DOHH2 (cell line): ENCODE data around the gene TNPO3.

ENCODE experiments used
- H3F3A ChIP-seq: fragments of 200-600 bp; sonication (generic), shearing (Covaris generic); 2 replicates; pipeline ENCODE4 v1.6.0; 2016; ENCODE audit warnings: antibody characterized with exemption, mild to moderate bottlenecking; ENCODE audit not compliant: control insufficient read depth, insufficient read depth
- H3K27ac ChIP-seq: fragments of 200-600 bp; sonication (generic); 2 replicates; pipeline ENCODE4 v1.5.1; 2014; ENCODE audit warnings: low read depth, mild to moderate bottlenecking, low read length, moderate library complexity
- H3K27me3 ChIP-seq: fragments of 200-600 bp; sonication (generic); 2 replicates; pipeline ENCODE4 v1.6.1; 2014; ENCODE audit warnings: mild to moderate bottlenecking, low read length, mixed read lengths; ENCODE audit not compliant: control insufficient read depth
- H3K36me3 ChIP-seq: fragments of 200-600 bp; sonication (generic); 2 replicates; pipeline ENCODE4 v1.6.1; 2014; ENCODE audit warnings: mild to moderate bottlenecking, low read length, moderate library complexity, mixed read lengths; ENCODE audit not compliant: control insufficient read depth
- H3K4me1 ChIP-seq: fragments of 200-600 bp; sonication (generic); 2 replicates; pipeline ENCODE4 v1.6.1; 2014; ENCODE audit warnings: mild to moderate bottlenecking, low read length, mixed read lengths; ENCODE audit not compliant: control insufficient read depth
- H3K4me2 ChIP-seq: fragments of 200-600 bp; sonication (generic); 2 replicates; pipeline ENCODE4 v1.6.0; 2014; ENCODE audit warnings: mild to moderate bottlenecking, low read length, moderate library complexity
- H3K4me3 ChIP-seq: fragments of 200-600 bp; sonication (generic); 2 replicates; pipeline ENCODE4 v1.5.1; 2014; ENCODE audit warnings: mild to moderate bottlenecking, low read length, mixed read lengths
- H3K79me2 ChIP-seq: fragments of 200-600 bp; sonication (generic); 2 replicates; pipeline ENCODE4 v1.6.1; 2014; ENCODE audit warnings: mild to moderate bottlenecking, low read length, mixed read lengths; ENCODE audit not compliant: control insufficient read depth
- H3K9me2 ChIP-seq: fragments of 200-600 bp; sonication (generic); replicated peaks from 2 replicates; pipeline ENCODE4 v1.6.1; 2014; ENCODE audit warnings: mild to moderate bottlenecking, low read length, mixed read lengths; ENCODE audit not compliant: control insufficient read depth
- H3K9me3 ChIP-seq: fragments of 200-600 bp; sonication (generic); 2 replicates; pipeline ENCODE4 v1.6.1; 2014; ENCODE audit warnings: antibody characterized with exemption, low read length, mixed read lengths; ENCODE audit not compliant: control insufficient read depth, insufficient read depth
- H4K20me1 ChIP-seq: fragments of 200-600 bp; sonication (generic); 2 replicates; pipeline ENCODE4 v1.6.0; 2014; ENCODE audit warnings: low read depth, mild to moderate bottlenecking, antibody characterized with exemption, low read length, moderate library complexity; ENCODE audit not compliant: control insufficient read depth, insufficient read depth
- EZH2phosphoT487 ChIP-seq: fragments of 200-600 bp; sonication (generic); IDR thresholded peaks from 2 replicates; pipeline ENCODE4 v1.6.1; 2017; ENCODE audit warnings: borderline replicate concordance, mild to moderate bottlenecking, antibody characterized with exemption, low read length, moderate library complexity, mixed read lengths
- TF ChIP-seq, protein P1 (sequence below): fragments of 200-600 bp; sonication (generic); IDR thresholded peaks from one replicate; pipeline ENCODE4 v1.5.1; 2014; ENCODE audit warnings: antibody characterized with exemption, mild to moderate bottlenecking, low read depth, low read length; ENCODE audit not compliant: poor library complexity, severe bottlenecking

Gene TNPO3

DNA sequence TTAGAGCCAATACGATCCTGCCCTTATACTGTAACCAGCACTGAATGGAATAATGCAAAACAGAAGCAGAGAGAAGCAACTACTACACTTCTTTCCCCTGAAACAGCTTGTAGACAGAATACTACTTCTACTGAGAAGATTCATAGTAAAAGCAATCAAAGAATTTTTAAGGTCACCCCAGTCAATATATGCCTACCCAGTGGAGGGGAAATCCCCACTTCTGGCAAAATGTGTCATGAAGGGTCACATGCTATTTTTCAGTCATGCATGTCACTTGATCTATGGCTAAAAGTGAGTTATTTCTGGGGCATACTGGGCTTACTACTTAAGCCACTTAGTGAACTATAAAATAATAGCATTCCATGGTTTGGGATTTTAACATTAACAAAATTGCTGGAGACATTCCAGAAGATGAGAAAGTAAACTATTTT, 91.6 kb downstream of the TNPO3 start:
- Histone ChIP-seq H3K36me3 (peaks cover 84% of the 10 kb centered on the region), H3K4me2 (no peak overlapping the region), H4K20me1 (no peaks in the 10 kb centered on the region), H3F3A (no peaks in the 10 kb centered on the region), H3K27me3 (no peaks in the 10 kb centered on the region), H3K4me3 (no peak overlapping the region), H3K27ac (no peak overlapping the region), H3K4me1 (no peaks in the 10 kb centered on the region), H3K79me2 (no peaks in the 10 kb centered on the region), H3K9me3 (no peaks in the 10 kb centered on the region), H3K9me2 (no peaks in the 10 kb centered on the region)
- TF ChIP-seq, protein P1, sequence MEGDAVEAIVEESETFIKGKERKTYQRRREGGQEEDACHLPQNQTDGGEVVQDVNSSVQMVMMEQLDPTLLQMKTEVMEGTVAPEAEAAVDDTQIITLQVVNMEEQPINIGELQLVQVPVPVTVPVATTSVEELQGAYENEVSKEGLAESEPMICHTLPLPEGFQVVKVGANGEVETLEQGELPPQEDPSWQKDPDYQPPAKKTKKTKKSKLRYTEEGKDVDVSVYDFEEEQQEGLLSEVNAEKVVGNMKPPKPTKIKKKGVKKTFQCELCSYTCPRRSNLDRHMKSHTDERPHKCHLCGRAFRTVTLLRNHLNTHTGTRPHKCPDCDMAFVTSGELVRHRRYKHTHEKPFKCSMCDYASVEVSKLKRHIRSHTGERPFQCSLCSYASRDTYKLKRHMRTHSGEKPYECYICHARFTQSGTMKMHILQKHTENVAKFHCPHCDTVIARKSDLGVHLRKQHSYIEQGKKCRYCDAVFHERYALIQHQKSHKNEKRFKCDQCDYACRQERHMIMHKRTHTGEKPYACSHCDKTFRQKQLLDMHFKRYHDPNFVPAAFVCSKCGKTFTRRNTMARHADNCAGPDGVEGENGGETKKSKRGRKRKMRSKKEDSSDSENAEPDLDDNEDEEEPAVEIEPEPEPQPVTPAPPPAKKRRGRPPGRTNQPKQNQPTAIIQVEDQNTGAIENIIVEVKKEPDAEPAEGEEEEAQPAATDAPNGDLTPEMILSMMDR = no peak
- no peak for TF ChIP-seq EZH2phosphoT487

DNA sequence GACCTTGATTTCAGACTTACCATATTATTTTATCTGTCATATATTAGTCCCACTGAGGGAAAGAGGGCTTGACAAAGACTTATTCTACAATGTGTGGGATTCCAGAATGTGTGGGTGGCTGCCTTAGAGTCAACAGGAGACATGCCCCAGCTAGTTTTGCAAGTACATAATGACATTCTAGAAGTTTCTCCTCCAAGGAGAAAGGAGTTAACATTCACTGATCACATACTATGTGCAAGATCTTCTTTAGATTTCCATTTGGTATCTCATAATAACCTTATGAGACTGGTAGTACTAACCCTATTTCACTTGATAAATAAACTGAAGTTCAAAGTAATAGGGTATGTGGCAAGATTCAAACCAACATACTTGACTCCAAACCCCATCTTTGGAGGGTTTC, 92.0 kb downstream of the TNPO3 start:
- Histone ChIP-seq H3K4me1 (no peaks in the 10 kb centered on the region), H3K27me3 (no peaks in the 10 kb centered on the region), H3K79me2 (no peaks in the 10 kb centered on the region), H3K9me2 (no peaks in the 10 kb centered on the region), H3K4me2 (no peak overlapping the region), H3K36me3 (peaks cover 83% of the 10 kb centered on the region), H3K9me3 (no peaks in the 10 kb centered on the region), H4K20me1 (no peaks in the 10 kb centered on the region), H3F3A (no peaks in the 10 kb centered on the region), H3K27ac (no peak overlapping the region), H3K4me3 (no peak overlapping the region)
- no peak for TF ChIP-seq EZH2phosphoT487
- TF ChIP-seq, protein P1 = no peak

DNA sequence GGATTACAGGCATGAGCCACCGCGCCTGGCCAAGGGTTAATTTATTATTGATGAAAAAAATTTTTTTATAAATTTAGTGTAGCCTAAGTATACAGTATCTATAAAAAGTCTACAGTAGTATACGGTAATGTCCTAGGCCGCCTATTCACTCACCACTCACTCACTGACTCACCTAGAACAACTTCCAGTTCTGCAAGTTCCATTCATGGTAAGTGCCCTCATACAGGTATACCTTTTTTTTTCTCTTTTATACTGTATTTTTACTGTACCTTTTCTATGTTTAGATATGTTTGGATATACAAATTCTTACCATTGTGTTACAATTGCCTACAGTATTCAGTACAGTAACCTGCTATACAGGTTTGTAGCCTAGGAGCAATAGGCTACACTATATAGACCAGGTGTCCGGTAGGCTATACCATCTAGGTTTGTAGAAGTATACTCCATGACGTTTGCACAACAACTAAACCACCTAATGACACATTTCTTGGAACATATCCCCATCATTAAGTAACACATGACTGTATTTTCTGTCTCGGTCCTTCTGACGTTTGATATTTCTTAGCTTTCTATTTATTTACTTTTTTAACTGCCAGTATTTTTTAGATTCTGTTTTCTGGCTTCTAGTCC, 93.8 kb downstream of the TNPO3 start:
- no peak for TF ChIP-seq EZH2phosphoT487
- TF ChIP-seq, protein P1 = no peak
- no peaks in the 10 kb centered on the region for H3K9me3 ChIP-seq
- no peak overlapping the region for H3K4me3 ChIP-seq
- peaks cover 82% of the 10 kb centered on the region for H3K36me3 ChIP-seq
- H4K20me1 ChIP-seq = no peaks in the 10 kb centered on the region
- H3K9me2 ChIP-seq = no peaks in the 10 kb centered on the region
- H3K4me1 ChIP-seq = no peaks in the 10 kb centered on the region
- no peaks in the 10 kb centered on the region for H3K27me3 ChIP-seq
- no peak overlapping the region for H3K4me2 ChIP-seq
- no peak overlapping the region for H3K27ac ChIP-seq
- no peaks in the 10 kb centered on the region for H3F3A ChIP-seq
- H3K79me2 ChIP-seq = no peaks in the 10 kb centered on the region
